ENCODE results near the gene JPH4.

JPH4 gene

GRCh38 chr14:23551266-23552028 lies 27.1 kb downstream of the JPH4 start, which contains the start of gene ZFHX2:
Gene ZFHX2 (minus strand): TSS chr14:23551765. CDS start chr14:23535325, 16,440 bp downstream.
- DNase-seq (ENCODE audit: extremely low spot score) = peak; percentile 87
- ChIA-PET CTCF (interaction anchor here (1.1 to 5.8 kb wide), 4 partner anchors 8 to 73 kb away, joined by 4 to 28 read pairs (median 6); no protein-coding TSS in a partner anchor), POLR2A (interaction anchor here (0.7 kb wide), 2 partner anchors 314 to 666 kb away, joined by 3 to 6 read pairs; partner anchors contain the start of gene RNF212B)
- no peak for TF ChIP-seq CTCF (IDR thresholded peaks at IDR 0.05; ENCODE audit: control extremely low read depth, extremely low read depth, low read depth, missing control alignments)

GRCh38 chr14:23550812-23551265 lies 27.8 kb downstream of the JPH4 start:
- no peak for TF ChIP-seq CTCF (IDR thresholded peaks at IDR 0.05; ENCODE audit: control extremely low read depth, extremely low read depth, low read depth, missing control alignments)
- DNase-seq (ENCODE audit: extremely low spot score) = no peak
- ChIA-PET POLR2A (no interaction called here), CTCF (interaction anchor here (1.1 to 5.8 kb wide), 2 partner anchors 9 to 11 kb away, joined by 4 to 28 read pairs; no protein-coding TSS in a partner anchor)

- POLR2A ChIA-PET = no interaction called here
- no peak for TF ChIP-seq CTCF (IDR thresholded peaks at IDR 0.05; ENCODE audit: control extremely low read depth, extremely low read depth, low read depth, missing control alignments)
- CTCF ChIA-PET = interaction anchor here (1.1 to 6.0 kb wide), 7 partner anchors 9 to 559 kb away, joined by 3 to 71 read pairs (median 4); no protein-coding TSS in a partner anchor
- DNase-seq (ENCODE audit: extremely low spot score) = no peak
Observed at GRCh38 chr14:23550131-23550811, 28.3 kb downstream of the JPH4 start.

- no peak for TF ChIP-seq CTCF (IDR thresholded peaks at IDR 0.05; ENCODE audit: control extremely low read depth, extremely low read depth, low read depth, missing control alignments)
- CTCF ChIA-PET = interaction anchor here (1.1 to 6.0 kb wide), 8 partner anchors 9 to 560 kb away, joined by 3 to 71 read pairs (median 4); no protein-coding TSS in a partner anchor
- POLR2A ChIA-PET = no interaction called here
- no peak for DNase-seq (ENCODE audit: extremely low spot score)
Observed at GRCh38 chr14:23548351-23549318, 30.0 kb downstream of the JPH4 start.

- no peak for TF ChIP-seq CTCF (IDR thresholded peaks at IDR 0.05; ENCODE audit: control extremely low read depth, extremely low read depth, low read depth, missing control alignments)
- CTCF ChIA-PET = interaction anchor here (1.2 to 6.0 kb wide), 4 partner anchors 8 to 15 kb away, joined by 3 to 71 read pairs (median 16); no protein-coding TSS in a partner anchor
- no peak for DNase-seq (ENCODE audit: extremely low spot score)
- POLR2A ChIA-PET = no interaction called here
Observed at GRCh38 chr14:23547924-23548323, 30.7 kb downstream of the JPH4 start.

Measured in GM10248 (cell line).